ENCODE data around the gene TMEM94. TPM values are rescaled to one million over a fixed set of nuclear protein-coding genes. Genes with fewer than 3 reads are reported as not detected.

The TMEM94 gene
- total and polyA plus RNA-seq, 2 of the 13 experiments (the other 11 are each of a cell fraction or from before 2014, with no cell fraction given): 32.6 to 134 TPM

DNA sequence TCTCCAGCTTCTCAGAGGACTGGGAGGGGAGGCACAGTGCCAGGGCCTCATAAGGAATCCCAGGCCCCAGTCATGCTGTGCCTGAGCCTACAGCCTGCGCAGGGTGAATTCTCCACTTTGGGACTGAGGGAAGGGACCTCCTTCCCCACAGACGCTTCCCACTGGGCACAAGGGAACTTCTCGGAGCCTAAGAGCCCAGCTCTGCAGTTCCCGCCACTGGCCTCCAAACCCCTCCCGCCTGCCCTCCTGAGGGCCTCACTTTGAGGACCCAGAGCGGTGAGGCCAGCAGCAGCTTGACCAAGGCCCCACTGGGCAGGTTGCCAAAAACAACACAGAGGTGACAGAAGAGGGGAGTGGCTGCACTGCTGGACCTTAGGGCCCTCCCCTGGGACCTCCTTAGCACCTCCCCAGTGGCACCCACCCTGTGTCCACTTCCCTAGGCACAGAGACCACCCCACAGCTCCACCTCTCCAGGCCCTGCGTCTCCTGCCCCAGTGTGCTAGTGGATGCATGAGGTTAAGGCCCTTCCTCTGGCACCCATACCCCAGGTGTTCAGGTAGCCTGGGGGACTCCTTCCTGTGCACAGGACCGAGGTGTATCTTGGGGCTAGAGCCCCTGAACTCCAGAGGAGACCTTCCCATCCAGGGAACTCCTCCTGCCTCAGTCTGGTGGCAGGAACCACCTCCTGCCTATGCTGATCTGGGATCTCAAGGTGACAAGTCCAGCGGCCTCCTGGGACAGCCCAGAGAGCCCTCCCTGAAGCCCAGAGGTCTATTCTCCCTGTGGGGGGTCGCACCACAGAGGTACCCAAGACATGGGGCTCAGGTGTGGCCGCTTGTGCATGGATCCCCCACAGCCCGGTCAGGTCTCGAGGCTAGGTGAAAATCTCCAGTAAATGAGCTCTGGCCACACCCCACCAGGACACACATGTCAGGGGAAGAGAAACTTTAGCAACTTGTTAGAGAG is 55.5 kb downstream of the TMEM94 start (continued):
- peak; percentile 66; the same call in 1 of the 2 replicates for TF ChIP-seq ZNF572 (CRISPR knock-in tag; IDR thresholded peaks at IDR 0.05)
- no peak for TF ChIP-seq RFXANK (CRISPR knock-in tag; IDR thresholded peaks at IDR 0.05)
- TF ChIP-seq AGO1 (IDR thresholded peaks at IDR 0.05; ENCODE audit: low read depth, low read length, poor library complexity, severe bottlenecking): no peak
- TF ChIP-seq MLLT10 (CRISPR knock-in tag; IDR thresholded peaks at IDR 0.05): no peak
- TF ChIP-seq GABPA (IDR thresholded peaks at IDR 0.05; ENCODE audit: low read depth, low read length): no peak
- peak; percentile 55; the same call in 1 of the 2 replicates for TF ChIP-seq GABPA (CRISPR knock-in tag; IDR thresholded peaks at IDR 0.05; ENCODE audit: low read depth)
- TF ChIP-seq, protein P1, sequence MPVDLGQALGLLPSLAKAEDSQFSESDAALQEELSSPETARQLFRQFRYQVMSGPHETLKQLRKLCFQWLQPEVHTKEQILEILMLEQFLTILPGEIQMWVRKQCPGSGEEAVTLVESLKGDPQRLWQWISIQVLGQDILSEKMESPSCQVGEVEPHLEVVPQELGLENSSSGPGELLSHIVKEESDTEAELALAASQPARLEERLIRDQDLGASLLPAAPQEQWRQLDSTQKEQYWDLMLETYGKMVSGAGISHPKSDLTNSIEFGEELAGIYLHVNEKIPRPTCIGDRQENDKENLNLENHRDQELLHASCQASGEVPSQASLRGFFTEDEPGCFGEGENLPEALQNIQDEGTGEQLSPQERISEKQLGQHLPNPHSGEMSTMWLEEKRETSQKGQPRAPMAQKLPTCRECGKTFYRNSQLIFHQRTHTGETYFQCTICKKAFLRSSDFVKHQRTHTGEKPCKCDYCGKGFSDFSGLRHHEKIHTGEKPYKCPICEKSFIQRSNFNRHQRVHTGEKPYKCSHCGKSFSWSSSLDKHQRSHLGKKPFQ (CRISPR knock-in tag; IDR thresholded peaks at IDR 0.05; ENCODE audit: insufficient replicate concordance): no peak
- no peak for TF ChIP-seq ZNF432 (CRISPR knock-in tag; IDR thresholded peaks at IDR 0.05; ENCODE audit: borderline replicate concordance)
- no peak for TF ChIP-seq PRPF4 (IDR thresholded peaks at IDR 0.05; ENCODE audit: low read depth, low read length, poor library complexity, severe bottlenecking)
- TF ChIP-seq, protein P2, sequence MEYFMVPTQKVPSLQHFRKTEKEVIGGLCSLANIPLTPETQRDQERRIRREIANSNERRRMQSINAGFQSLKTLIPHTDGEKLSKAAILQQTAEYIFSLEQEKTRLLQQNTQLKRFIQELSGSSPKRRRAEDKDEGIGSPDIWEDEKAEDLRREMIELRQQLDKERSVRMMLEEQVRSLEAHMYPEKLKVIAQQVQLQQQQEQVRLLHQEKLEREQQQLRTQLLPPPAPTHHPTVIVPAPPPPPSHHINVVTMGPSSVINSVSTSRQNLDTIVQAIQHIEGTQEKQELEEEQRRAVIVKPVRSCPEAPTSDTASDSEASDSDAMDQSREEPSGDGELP (IDR thresholded peaks at IDR 0.05; ENCODE audit: borderline replicate concordance, low read depth): peak; percentile 88; the same call in 1 of the 2 replicates
- TF ChIP-seq ZNF703 (CRISPR knock-in tag; IDR thresholded peaks at IDR 0.05; ENCODE audit: borderline replicate concordance): no peak
- TF ChIP-seq NFIC (IDR thresholded peaks at IDR 0.05; ENCODE audit: low read length): peak; percentile 99; the same call in 1 of the 2 replicates
- peak; percentile 97 for TF ChIP-seq FOXA3 (CRISPR knock-in tag; IDR thresholded peaks at IDR 0.05)
- TF ChIP-seq ZNF720 (CRISPR knock-in tag; IDR thresholded peaks at IDR 0.05): no peak
- TF ChIP-seq ZFX (CRISPR knock-in tag; IDR thresholded peaks at IDR 0.05; ENCODE audit: low read depth): peak; percentile 95
- TF ChIP-seq, protein P3, sequence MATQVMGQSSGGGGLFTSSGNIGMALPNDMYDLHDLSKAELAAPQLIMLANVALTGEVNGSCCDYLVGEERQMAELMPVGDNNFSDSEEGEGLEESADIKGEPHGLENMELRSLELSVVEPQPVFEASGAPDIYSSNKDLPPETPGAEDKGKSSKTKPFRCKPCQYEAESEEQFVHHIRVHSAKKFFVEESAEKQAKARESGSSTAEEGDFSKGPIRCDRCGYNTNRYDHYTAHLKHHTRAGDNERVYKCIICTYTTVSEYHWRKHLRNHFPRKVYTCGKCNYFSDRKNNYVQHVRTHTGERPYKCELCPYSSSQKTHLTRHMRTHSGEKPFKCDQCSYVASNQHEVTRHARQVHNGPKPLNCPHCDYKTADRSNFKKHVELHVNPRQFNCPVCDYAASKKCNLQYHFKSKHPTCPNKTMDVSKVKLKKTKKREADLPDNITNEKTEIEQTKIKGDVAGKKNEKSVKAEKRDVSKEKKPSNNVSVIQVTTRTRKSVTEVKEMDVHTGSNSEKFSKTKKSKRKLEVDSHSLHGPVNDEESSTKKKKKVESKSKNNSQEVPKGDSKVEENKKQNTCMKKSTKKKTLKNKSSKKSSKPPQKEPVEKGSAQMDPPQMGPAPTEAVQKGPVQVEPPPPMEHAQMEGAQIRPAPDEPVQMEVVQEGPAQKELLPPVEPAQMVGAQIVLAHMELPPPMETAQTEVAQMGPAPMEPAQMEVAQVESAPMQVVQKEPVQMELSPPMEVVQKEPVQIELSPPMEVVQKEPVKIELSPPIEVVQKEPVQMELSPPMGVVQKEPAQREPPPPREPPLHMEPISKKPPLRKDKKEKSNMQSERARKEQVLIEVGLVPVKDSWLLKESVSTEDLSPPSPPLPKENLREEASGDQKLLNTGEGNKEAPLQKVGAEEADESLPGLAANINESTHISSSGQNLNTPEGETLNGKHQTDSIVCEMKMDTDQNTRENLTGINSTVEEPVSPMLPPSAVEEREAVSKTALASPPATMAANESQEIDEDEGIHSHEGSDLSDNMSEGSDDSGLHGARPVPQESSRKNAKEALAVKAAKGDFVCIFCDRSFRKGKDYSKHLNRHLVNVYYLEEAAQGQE (IDR thresholded peaks at IDR 0.05; ENCODE audit: borderline replicate concordance in 1 of 2, low read depth in 1 of 2, low read length in 2 of 2): peak in 1 of 2 experiments; percentile 70; a peak in 1 of 4 replicates
- peak; percentile 88; the same call in 1 of the 2 replicates for TF ChIP-seq DPF2 (CRISPR knock-in tag; IDR thresholded peaks at IDR 0.05; ENCODE audit: borderline replicate concordance, low read depth)
- TF ChIP-seq, protein P4, sequence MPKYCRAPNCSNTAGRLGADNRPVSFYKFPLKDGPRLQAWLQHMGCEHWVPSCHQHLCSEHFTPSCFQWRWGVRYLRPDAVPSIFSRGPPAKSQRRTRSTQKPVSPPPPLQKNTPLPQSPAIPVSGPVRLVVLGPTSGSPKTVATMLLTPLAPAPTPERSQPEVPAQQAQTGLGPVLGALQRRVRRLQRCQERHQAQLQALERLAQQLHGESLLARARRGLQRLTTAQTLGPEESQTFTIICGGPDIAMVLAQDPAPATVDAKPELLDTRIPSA (CRISPR knock-in tag; IDR thresholded peaks at IDR 0.05; ENCODE audit: borderline replicate concordance): no peak; the same call in 1 of the 2 replicates
- TF ChIP-seq ZNF264 (CRISPR knock-in tag; IDR thresholded peaks at IDR 0.05): peak; percentile 80; the same call in 1 of the 2 replicates
- TF ChIP-seq ATF7-NPFF (CRISPR knock-in tag; IDR thresholded peaks at IDR 0.05; ENCODE audit: low read depth): peak; percentile 83
- no peak for TF ChIP-seq TAF1 (CRISPR knock-in tag; IDR thresholded peaks at IDR 0.05)
- TF ChIP-seq TBL1XR1 (IDR thresholded peaks at IDR 0.05; ENCODE audit: borderline replicate concordance, low read length, partially characterized antibody): no peak

All from HepG2 (cell line).